Ammon's horn (tissue), 1 donor: ENCODE data around the gene ADNP.
A peak's percentile ranks its signal among the peaks of the same experiment; 100 is the strongest.

Source experiments
- DNase-seq: peaks from one replicate; pipeline ENCODE4 v3.0.0-alpha.2; 2016; ENCODE audit warnings: low spot score

Gene ADNP

GRCh38 chr20:50932016-50932485 is 814 bp upstream of the ADNP start:
- peak; percentile 17 for DNase-seq

- DNase-seq, result no peak
These were observed 296 bp downstream of the ADNP start for GRCh38 chr20:50930976-50931305.

- DNase-seq, result no peak
These were observed 880 bp downstream of the ADNP start for GRCh38 chr20:50930139-50930975.

DNA sequence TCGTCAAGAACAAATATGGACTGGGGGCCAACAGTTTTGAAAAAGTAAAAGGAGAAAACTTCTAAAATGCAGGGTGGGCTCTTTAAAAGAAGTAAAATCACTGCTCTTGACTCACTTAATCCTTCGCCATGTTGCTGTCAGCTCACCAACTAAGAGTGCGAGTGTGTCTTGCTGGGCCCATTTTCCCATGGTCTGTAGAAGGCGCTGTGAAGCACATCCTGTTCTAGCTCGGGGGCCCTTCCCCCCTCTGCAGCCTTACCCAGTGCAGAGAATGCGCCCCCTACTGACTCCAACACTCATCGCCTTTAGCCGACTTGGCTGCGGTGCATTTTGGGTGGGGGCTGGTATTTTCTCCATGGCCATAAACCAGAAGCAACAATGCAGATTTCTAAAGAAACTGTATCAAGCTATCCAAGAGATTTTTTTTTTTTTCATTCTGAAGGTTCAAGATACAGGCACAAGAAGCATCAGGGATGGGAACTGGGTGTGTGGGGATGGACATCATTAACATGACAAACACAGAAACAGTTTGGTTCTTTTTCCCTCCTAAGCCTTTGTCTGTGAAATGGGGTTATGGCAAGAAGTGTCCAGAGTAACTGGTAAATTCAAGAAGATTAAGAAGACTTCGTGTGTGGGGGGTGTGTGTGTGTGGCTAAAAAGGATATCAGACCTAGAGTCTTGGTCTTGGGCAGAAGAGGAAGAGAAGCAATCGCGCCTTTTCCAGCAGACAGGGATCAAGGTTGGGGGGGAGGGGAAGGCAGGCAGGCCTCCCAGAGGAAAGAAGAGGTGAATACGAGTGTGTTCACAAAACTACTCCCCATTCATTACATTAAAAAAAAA is 1.7 kb downstream of the ADNP start:
- DNase-seq, result peak; percentile 94

GRCh38 chr20:50928469-50928868 is 2.8 kb downstream of the ADNP start:
- no peak for DNase-seq

- DNase-seq, result no peak
These were observed 4.7 kb downstream of the ADNP start for GRCh38 chr20:50926530-50926929.

- no peak for DNase-seq
These were observed 6.8 kb downstream of the ADNP start for GRCh38 chr20:50924261-50924920.

DNA sequence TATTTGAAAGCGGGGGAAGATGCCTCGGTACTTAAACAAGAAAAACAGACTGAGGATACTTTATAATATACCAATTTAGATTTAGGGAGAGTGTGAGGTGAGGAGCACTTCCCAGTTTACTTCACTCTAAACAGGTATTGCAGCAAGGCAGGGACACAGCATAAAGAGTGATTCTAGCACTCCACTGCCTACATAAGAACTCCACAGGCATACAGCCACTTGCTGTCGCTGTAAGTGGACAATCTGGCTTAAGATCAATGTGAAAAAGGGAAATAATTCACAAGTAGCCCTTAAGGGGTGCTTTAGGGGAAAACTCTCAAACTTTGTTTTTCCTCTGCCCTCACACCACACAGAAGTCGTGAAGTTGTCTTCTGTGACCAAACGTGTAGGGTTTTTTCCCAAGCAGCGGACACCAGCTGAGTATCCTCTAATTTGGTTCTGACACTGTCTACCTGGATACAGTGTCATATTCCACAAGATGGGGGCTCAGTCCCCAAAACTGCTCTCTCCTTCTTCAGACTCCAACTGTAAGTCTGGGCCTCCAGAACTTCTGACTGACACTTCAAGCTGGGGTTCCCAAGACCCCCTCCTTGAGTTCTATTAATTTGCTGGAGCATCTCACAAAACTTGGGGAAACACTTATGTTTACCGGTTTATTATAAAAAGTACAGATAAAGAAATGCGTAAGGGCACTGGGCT is 9.3 kb downstream of the ADNP start:
- DNase-seq, result no peak

- no peak for DNase-seq
These were observed 10.2 kb downstream of the ADNP start for GRCh38 chr20:50920997-50921396.

GRCh38 chr20:50919567-50919966 is 11.7 kb downstream of the ADNP start:
- no peak for DNase-seq

GRCh38 chr20:50918403-50918802 is 12.8 kb downstream of the ADNP start:
- no peak for DNase-seq

DNA sequence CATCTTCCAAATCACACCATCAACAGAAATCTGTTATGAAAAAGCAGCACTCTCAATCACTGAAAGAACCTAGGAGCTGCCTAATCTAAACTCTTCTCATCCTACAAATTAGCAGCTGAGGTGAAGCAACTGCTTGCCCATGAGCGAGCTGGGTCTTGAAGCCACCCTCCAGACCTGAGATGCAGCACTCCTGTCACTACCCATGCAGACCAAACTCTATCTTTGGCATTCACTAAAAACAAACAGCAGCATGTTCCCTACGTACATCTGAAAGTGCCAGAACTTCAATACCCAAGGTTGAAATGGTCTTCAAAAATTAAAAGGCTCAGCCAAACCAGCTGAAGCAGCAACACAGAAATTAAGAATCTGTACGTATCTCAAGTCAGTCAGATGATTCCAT is 14.3 kb downstream of the ADNP start:
- no peak for DNase-seq

DNA sequence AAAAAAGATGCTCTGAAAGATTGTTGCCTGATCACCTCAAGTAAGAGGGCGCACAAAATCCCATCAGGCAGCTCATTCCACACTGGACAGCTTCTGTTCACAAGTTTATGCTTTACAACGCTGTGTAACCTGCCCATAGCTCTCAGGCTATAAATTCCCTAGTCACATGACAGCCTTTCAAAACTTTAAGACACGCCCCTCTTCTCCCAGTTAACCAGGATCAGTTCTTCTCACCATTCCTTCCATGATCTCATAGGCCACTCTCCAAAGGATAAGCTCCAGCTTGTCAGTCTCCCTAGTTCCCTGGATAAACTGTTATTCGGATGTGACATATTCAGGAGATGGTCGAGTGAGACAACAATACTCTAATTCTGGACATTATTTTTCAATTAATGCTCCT is 15.0 kb downstream of the ADNP start:
- DNase-seq, result no peak

- no peak for DNase-seq
These were observed 15.8 kb downstream of the ADNP start for GRCh38 chr20:50915424-50915823.

DNA sequence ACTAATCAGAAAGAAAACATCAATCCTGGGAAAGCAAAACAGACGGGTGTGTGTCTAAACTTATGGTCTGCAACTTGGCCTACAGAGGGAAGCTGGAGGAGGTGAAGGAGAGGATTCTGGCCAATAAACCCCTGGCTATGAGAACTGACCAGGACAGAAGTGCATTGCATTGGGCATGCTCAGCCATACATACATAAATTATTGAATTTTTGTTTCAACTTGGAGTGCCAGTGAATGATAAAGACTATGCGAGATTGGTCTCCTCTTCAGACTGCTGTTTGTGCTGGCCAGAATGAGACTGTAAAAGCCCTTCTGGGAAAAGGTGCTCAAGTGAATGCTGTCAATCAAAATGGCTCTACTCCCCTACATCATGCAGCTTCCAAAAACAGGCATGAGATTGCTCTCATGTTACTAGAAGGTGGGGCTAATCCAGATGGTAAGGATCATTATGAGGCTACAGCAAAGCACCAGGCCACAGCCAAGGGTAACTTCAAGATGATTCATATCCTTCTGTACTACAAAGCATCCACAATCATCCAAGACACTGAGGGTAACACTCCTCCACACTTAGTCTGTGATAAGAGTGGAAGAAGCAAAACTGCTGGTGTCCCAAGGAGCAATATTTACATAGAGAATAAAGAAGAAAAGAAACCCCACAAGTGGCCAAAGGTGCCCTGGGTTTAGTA is 17.4 kb downstream of the ADNP start:
- no peak for DNase-seq

- no peak for DNase-seq
These were observed 19.5 kb downstream of the ADNP start for GRCh38 chr20:50911716-50912115.

GRCh38 chr20:50911030-50911429 is 20.2 kb downstream of the ADNP start:
- DNase-seq, result no peak

DNA sequence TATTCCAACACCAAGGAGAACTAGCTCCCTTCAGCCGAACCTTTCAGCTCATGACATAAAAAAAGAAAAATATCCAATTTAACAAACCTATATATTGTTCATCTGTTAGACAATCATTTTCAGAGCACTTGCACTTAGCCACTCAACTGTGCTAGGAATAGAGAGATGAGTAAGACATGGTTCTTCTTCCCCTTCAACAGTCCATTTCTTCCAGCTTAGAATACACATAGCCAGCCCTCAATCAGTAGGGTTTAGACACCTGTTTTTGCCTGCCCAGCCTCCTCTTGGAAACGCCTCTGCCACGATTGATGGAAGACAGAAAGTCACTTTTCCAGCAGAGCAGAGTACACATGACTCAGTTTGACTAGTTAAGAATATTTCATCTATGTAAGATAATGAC is 21.8 kb downstream of the ADNP start:
- DNase-seq, result no peak

DNA sequence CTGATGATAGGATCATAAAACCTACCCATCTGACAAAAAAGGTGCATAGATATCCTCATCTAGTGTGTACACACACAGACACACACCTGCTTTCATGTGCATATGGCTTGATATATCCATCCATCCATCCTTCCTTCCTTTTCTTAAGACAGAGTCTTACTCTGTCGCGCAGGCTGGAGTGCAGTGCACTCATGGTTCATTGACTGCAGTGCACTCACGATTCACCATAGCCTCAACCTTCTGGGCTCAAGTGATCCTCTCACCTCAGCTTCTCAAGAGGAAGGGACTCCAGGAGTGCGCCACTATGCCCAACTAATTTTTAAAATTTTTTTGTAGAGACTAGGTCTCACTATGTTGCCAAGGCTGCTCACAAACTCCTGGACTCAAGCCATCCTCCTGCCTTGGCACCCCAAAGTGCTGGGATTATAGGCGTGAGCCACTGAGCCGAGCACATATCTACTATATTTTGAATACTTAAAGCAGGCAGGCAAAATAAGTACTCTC is 27.1 kb downstream of the ADNP start:
- no peak for DNase-seq

DNA sequence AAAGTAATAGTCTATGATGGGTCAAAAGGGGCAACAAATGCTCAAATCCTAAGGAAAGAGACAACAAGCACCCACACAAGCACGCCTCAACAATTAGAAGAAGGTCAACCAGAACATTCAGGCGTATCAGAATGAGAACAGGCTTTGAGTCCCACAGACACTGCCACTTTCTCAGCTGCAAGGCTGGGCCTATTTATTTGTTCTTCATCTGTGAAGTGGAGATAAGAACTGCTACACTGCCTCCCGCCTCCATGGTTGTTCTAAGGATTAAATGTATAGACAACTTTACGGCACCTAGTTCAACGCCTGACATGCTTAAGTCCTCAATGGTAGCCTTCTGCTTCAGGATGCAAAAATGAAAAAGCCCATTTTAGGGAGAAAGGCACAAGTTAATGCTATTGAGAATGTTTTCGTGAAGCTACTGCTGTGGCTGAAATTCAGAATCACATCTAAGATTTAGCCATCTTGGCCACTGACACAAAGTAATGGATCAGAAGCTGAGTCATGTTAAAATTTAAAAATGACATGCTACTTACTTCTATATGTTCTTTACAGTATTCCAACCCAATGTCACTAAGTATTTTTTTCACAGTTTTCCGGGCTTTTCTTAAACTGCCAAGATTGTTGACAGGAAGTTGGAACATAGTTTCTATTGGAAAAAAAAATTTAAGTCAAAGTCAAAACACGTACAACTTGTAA is 27.7 kb downstream of the ADNP start:
- DNase-seq, result no peak

GRCh38 chr20:50901301-50901700 is 29.9 kb downstream of the ADNP start:
- DNase-seq, result no peak
